H9 (cell line): ENCODE data around the gene ZCCHC7. TPM values are rescaled to one million over a fixed set of nuclear protein-coding genes. Genes with fewer than 3 reads are reported as not detected.

Source experiments
- DNase-seq: peaks from one replicate; pipeline ENCODE4 v3.0.0-alpha.2; 2017
- H2AFZ ChIP-seq: one replicate; pipeline ENCODE4 v1.6.1; 2013; ENCODE audit warnings: mild to moderate bottlenecking, low read length, control low read depth, moderate library complexity
- H2AK5ac ChIP-seq: 2 replicates; pipeline ENCODE4 v1.6.1; 2013; ENCODE audit warnings: low read length, control low read depth, mixed read lengths; ENCODE audit not compliant: insufficient read length
- H2BK120ac ChIP-seq: one replicate; pipeline ENCODE4 v1.6.1; 2013; ENCODE audit warnings: low read depth, mild to moderate bottlenecking, low read length, control low read depth, inconsistent platforms; ENCODE audit not compliant: poor library complexity, severe bottlenecking
- H2BK12ac ChIP-seq: 2 replicates; pipeline ENCODE4 v1.6.1; 2013; ENCODE audit warnings: low read length, control low read depth, mixed read lengths, low read depth; ENCODE audit not compliant: insufficient read length
- H2BK15ac ChIP-seq: 2 replicates; pipeline ENCODE4 v1.6.1; 2013; ENCODE audit warnings: low read depth, low read length, control low read depth
- H2BK20ac ChIP-seq: one replicate; pipeline ENCODE4 v1.6.1; 2013; ENCODE audit warnings: low read depth, mild to moderate bottlenecking, low read length, control low read depth, inconsistent platforms; ENCODE audit not compliant: poor library complexity, severe bottlenecking
- H2BK5ac ChIP-seq: 2 replicates; pipeline ENCODE4 v1.6.1; 2013; ENCODE audit warnings: low read length, control low read depth, mixed read lengths; ENCODE audit not compliant: insufficient read length
- H3K14ac ChIP-seq: 2 replicates; pipeline ENCODE4 v1.6.1; 2013; ENCODE audit warnings: low read length, control low read depth; ENCODE audit not compliant: insufficient read depth
- H3K18ac ChIP-seq: 2 replicates; pipeline ENCODE4 v1.6.1; 2013; ENCODE audit warnings: low read depth, mild to moderate bottlenecking, mixed read lengths, low read length, control low read depth; ENCODE audit not compliant: insufficient read length
- H3K23ac ChIP-seq: 2 replicates; pipeline ENCODE4 v1.6.1; 2013; ENCODE audit warnings: low read length, control low read depth, mixed read lengths, low read depth; ENCODE audit not compliant: insufficient read length
- H3K23me2 ChIP-seq: 2 replicates; pipeline ENCODE4 v1.6.1; 2013; ENCODE audit warnings: low read depth, mild to moderate bottlenecking, mixed read lengths, low read length, control low read depth; ENCODE audit not compliant: insufficient read length, poor library complexity, severe bottlenecking
- H3K27ac ChIP-seq: 2 replicates; pipeline ENCODE4 v1.5.1; 2013; ENCODE audit warnings: low read length, control low read depth, mixed read lengths, low read depth; ENCODE audit not compliant: insufficient read length
- H3K27me3 ChIP-seq: 2 replicates; pipeline ENCODE4 v1.6.1; 2013; ENCODE audit warnings: low read length, control low read depth, inconsistent platforms; ENCODE audit not compliant: insufficient read depth
- H3K4ac ChIP-seq: 2 replicates; pipeline ENCODE4 v1.6.1; 2013; ENCODE audit warnings: low read depth, mild to moderate bottlenecking, control low read depth, inconsistent platforms, low read length, moderate library complexity
- H3K4me1 ChIP-seq: 2 replicates; pipeline ENCODE4 v1.6.1; 2013; ENCODE audit warnings: low read length, control low read depth, inconsistent platforms; ENCODE audit not compliant: insufficient read depth
- H3K4me2 ChIP-seq: 2 replicates; pipeline ENCODE4 v1.6.1; 2013; ENCODE audit warnings: low read length, control low read depth, mixed read lengths; ENCODE audit not compliant: insufficient read length, insufficient read depth
- H3K56ac ChIP-seq: 2 replicates; pipeline ENCODE4 v1.6.1; 2013; ENCODE audit warnings: low read depth, mild to moderate bottlenecking, mixed read lengths, low read length, control low read depth; ENCODE audit not compliant: insufficient read length
- H3K79me1 ChIP-seq: 2 replicates; pipeline ENCODE4 v1.6.1; 2013; ENCODE audit warnings: low read depth, mild to moderate bottlenecking, moderate library complexity, low read length, control low read depth, inconsistent platforms; ENCODE audit not compliant: insufficient read depth, poor library complexity, severe bottlenecking
- H3K79me2 ChIP-seq: 2 replicates; pipeline ENCODE4 v1.6.1; 2013; ENCODE audit warnings: low read length, control low read depth, inconsistent platforms; ENCODE audit not compliant: insufficient read depth
- H3K9ac ChIP-seq: 2 replicates; pipeline ENCODE4 v1.6.1; 2013; ENCODE audit warnings: low read length, control low read depth, mixed read lengths; ENCODE audit not compliant: insufficient read length; ENCODE audit errors: extremely low read depth
- H3K9me3 ChIP-seq: one replicate; pipeline ENCODE4 v1.6.1; 2013; ENCODE audit warnings: low read depth, low read length, inconsistent platforms; ENCODE audit not compliant: control insufficient read depth
- H3T11ph ChIP-seq: one replicate; pipeline ENCODE4 v1.6.1; 2013; ENCODE audit warnings: mild to moderate bottlenecking, low read length, control low read depth, inconsistent platforms
- H4K20me1 ChIP-seq: one replicate; pipeline ENCODE4 v1.6.1; 2013; ENCODE audit not compliant: control insufficient read depth, insufficient read length, insufficient read depth
- H4K5ac ChIP-seq: 2 replicates; pipeline ENCODE4 v1.6.1; 2013; ENCODE audit warnings: low read depth, mild to moderate bottlenecking, mixed read lengths, low read length, control low read depth; ENCODE audit not compliant: insufficient read length
- H4K8ac ChIP-seq: replicated peaks from 2 replicates; pipeline ENCODE4 v1.6.1; 2013; ENCODE audit warnings: low read length, control low read depth, mixed read lengths, low read depth; ENCODE audit not compliant: insufficient read length
- H4K91ac ChIP-seq: 2 replicates; pipeline ENCODE4 v1.6.1; 2013; ENCODE audit warnings: low read depth, mild to moderate bottlenecking, moderate library complexity, mixed read lengths, low read length, control low read depth; ENCODE audit not compliant: insufficient read length
- H3K27ac Mint-ChIP-seq, 3 experiments: 2 replicates in 2 of 3; 3 replicates in 1 of 3; pipeline ENCODE4 v1.8.0; 2020 to 2021; ENCODE audit warnings: mixed read lengths in 3 of 3, mild to moderate bottlenecking in 1 of 3, moderate library complexity in 1 of 3
- H3K27me3 Mint-ChIP-seq: 2 replicates; pipeline ENCODE4 v1.8.0; 2021; ENCODE audit warnings: low read depth, mild to moderate bottlenecking, moderate library complexity, mixed read lengths
- H3K36me3 Mint-ChIP-seq, 3 experiments: 2 replicates in 2 of 3; 3 replicates in 1 of 3; pipeline ENCODE4 v1.8.0; 2020 to 2021; ENCODE audit warnings: low read depth in 3 of 3, mixed read lengths in 3 of 3; ENCODE audit not compliant: insufficient read depth in 1 of 3
- H3K4me1 Mint-ChIP-seq, 2 experiments: 2 replicates each; pipeline ENCODE4 v1.8.0; 2020; ENCODE audit warnings: mixed read lengths in 2 of 2
- H3K4me3 Mint-ChIP-seq, 2 experiments: 2 replicates in 1 of 2; 3 replicates in 1 of 2; pipeline ENCODE4 v1.8.0; 2020 to 2021; ENCODE audit warnings: mild to moderate bottlenecking in 2 of 2, mixed read lengths in 2 of 2, moderate library complexity in 1 of 2
- H3K9me3 Mint-ChIP-seq, 2 experiments: 2 replicates in 1 of 2; 3 replicates in 1 of 2; pipeline ENCODE4 v1.8.0; 2020; ENCODE audit warnings: mild to moderate bottlenecking in 2 of 2, mixed read lengths in 2 of 2, moderate library complexity in 1 of 2
- WGBS: extraction: QIAGEN DNeasy Blood & Tissue Kit; methylation state at CpG from one replicate; pipeline ENCODE4 v1.1.7; 2013; ENCODE audit warnings: missing lambda C conversion rate, low lambda C conversion rate, mixed read lengths; ENCODE audit not compliant: insufficient read length; ENCODE audit errors: extremely low coverage; 5-methylcytosine and 5-hydroxymethylcytosine counted together
- total RNA-seq: library from RNA; stranded (reverse); gene quantifications from 2 replicates; pipeline ENCODE4 v1.2.1, GENCODE V29; 2021
- TF ChIP-seq, protein P1 (sequence below): fragments of 200-600 bp; sonication (generic); conservative IDR thresholded peaks from 3 replicates; pipeline ENCODE4 v1.8.0; 2021; ENCODE audit warnings: antibody characterized with exemption, mild to moderate bottlenecking

Gene ZCCHC7
- total RNA-seq, 1 experiment from 2014 or later: 20.3 TPM

DNA sequence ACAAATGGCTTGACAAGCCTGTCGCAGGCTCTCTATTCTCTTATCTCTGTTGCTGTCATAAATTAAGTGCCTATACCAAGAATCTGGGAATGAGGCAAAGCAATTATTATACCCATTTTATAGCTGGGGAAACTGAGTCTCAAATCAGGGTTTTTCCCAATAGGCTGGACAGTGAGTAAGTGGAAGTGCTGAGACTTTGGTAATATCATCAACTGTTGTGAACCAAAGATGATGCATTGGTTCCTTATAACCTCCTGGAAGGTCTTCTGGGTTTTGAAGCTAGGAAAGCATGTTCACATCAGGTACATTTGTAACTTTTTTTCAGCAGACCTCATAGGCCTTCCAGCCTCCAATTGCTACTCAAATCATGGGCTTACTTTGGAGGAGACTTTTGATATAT, 25.6 kb upstream of the ZCCHC7 start:
- Histone ChIP-seq H2BK20ac (no peak overlapping the region), H2AK5ac (no peak overlapping the region), H4K5ac (no peak overlapping the region), H3K18ac (no peak overlapping the region), H3K4ac (no peak overlapping the region), H2BK15ac (no peak overlapping the region), H3K56ac (no peak overlapping the region), H3K4me1 (no peaks in the 10 kb centered on the region), H3K9me3 (no peaks in the 10 kb centered on the region), H3K4me2 (no peak overlapping the region), H3K23ac (no peak overlapping the region), H3K23me2 (no peaks in the 10 kb centered on the region), H4K91ac (no peak overlapping the region), H3K79me1 (no peaks in the 10 kb centered on the region), H2BK120ac (no peak overlapping the region), H2AFZ (no peak overlapping the region), H2BK12ac (no peak overlapping the region), H3K14ac (no peak overlapping the region), H4K20me1 (no peaks in the 10 kb centered on the region), H3K79me2 (no peaks in the 10 kb centered on the region), H3K9ac (no peak overlapping the region), H4K8ac (no peak overlapping the region), H3K27me3 (no peaks in the 10 kb centered on the region), H3T11ph (no peak overlapping the region), H2BK5ac (no peak overlapping the region), H3K27ac (no peak overlapping the region)
- TF ChIP-seq, protein P1, sequence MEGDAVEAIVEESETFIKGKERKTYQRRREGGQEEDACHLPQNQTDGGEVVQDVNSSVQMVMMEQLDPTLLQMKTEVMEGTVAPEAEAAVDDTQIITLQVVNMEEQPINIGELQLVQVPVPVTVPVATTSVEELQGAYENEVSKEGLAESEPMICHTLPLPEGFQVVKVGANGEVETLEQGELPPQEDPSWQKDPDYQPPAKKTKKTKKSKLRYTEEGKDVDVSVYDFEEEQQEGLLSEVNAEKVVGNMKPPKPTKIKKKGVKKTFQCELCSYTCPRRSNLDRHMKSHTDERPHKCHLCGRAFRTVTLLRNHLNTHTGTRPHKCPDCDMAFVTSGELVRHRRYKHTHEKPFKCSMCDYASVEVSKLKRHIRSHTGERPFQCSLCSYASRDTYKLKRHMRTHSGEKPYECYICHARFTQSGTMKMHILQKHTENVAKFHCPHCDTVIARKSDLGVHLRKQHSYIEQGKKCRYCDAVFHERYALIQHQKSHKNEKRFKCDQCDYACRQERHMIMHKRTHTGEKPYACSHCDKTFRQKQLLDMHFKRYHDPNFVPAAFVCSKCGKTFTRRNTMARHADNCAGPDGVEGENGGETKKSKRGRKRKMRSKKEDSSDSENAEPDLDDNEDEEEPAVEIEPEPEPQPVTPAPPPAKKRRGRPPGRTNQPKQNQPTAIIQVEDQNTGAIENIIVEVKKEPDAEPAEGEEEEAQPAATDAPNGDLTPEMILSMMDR: no peak
- H3K4me1 Mint-ChIP-seq: no peaks in the 10 kb centered on the region; a peak in 1 of 4 replicates
- no CpG with 5 or more reads among the region's 1 CpG for WGBS
- H3K36me3 Mint-ChIP-seq: no peaks in the 10 kb centered on the region
- no peak overlapping the region for H3K4me3 Mint-ChIP-seq
- no peaks in the 10 kb centered on the region for H3K9me3 Mint-ChIP-seq
- no peak for DNase-seq
- H3K27me3 Mint-ChIP-seq: no peaks in the 10 kb centered on the region
- H3K27ac Mint-ChIP-seq: no peak overlapping the region
